Measurements from ENCODE around the gene ATXN1. TPM values are rescaled to one million over a fixed set of nuclear protein-coding genes. Genes with fewer than 3 reads are reported as not detected.

Gene ATXN1
- total and polyA plus RNA-seq, 2 experiments from 2014 or later: 14.2 to 20.1 TPM

GRCh38 chr6:16278750-16279149, 482.5 kb downstream of the ATXN1 start:
- Histone ChIP-seq H3K27me3 (replicated peaks; ENCODE audit: insufficient read depth) (no peaks in the 10 kb centered on the region), H3F3A (ENCODE audit: insufficient read depth) (no peaks in the 10 kb centered on the region), H3K36me3 (ENCODE audit: low read depth) (no peaks in the 10 kb centered on the region), H3K4me3 (no peak overlapping the region), H4K20me1 (ENCODE audit: insufficient read depth) (no peaks in the 10 kb centered on the region), H2AFZ (no peak overlapping the region), H3K4me2 (ENCODE audit: unreplicated experiment) (no peak overlapping the region), H3K9me2 (ENCODE audit: insufficient read depth) (no peaks in the 10 kb centered on the region), H3K79me2 (ENCODE audit: insufficient read depth) (no peaks in the 10 kb centered on the region), H3K4me1 (ENCODE audit: insufficient read depth) (peaks cover 13% of the 10 kb centered on the region), H3K27ac (no peak overlapping the region), H3K9me3 (ENCODE audit: low read depth) (no peaks in the 10 kb centered on the region), H3K9ac (no peak overlapping the region)
- in situ Hi-C loops (cut with MboI): no loop called here
- DNase-seq: no peak
- TF ChIP-seq EZH2 (IDR thresholded peaks at IDR 0.05; ENCODE audit: insufficient read depth, poor library complexity, severe bottlenecking) (no peak), EZH2phosphoT487 (IDR thresholded peaks at IDR 0.05; ENCODE audit: insufficient read depth, low read depth) (no peak)
- 96 to 97% methylated on average over 9 of the region's 9 CpGs for WGBS, 2 experiments (ENCODE audit: low coverage in 1 of 2, low lambda C conversion rate in 2 of 2, missing lambda C conversion rate in 2 of 2)

GRCh38 chr6:16278048-16278724, 483.1 kb downstream of the ATXN1 start:
- 84 to 89% methylated on average over 9 to 10 of the region's 10 CpGs for WGBS, 2 experiments (ENCODE audit: low coverage in 1 of 2, low lambda C conversion rate in 2 of 2, missing lambda C conversion rate in 2 of 2)
- no peak overlapping the region for H2AFZ ChIP-seq
- H3K4me1 ChIP-seq (ENCODE audit: insufficient read depth): peaks cover 13% of the 10 kb centered on the region
- H3F3A ChIP-seq (ENCODE audit: insufficient read depth): no peaks in the 10 kb centered on the region
- no peak for DNase-seq
- TF ChIP-seq EZH2phosphoT487 (IDR thresholded peaks at IDR 0.05; ENCODE audit: insufficient read depth, low read depth): no peak
- no peak for TF ChIP-seq EZH2 (IDR thresholded peaks at IDR 0.05; ENCODE audit: insufficient read depth, poor library complexity, severe bottlenecking)
- H3K9ac ChIP-seq: no peak overlapping the region
- H3K27me3 ChIP-seq (replicated peaks; ENCODE audit: insufficient read depth): no peaks in the 10 kb centered on the region
- no peaks in the 10 kb centered on the region for H3K36me3 ChIP-seq (ENCODE audit: low read depth)
- no peaks in the 10 kb centered on the region for H3K9me3 ChIP-seq (ENCODE audit: low read depth)
- no peak overlapping the region for H3K4me2 ChIP-seq (ENCODE audit: unreplicated experiment)
- in situ Hi-C loops (cut with MboI): no loop called here
- H3K9me2 ChIP-seq (ENCODE audit: insufficient read depth): no peaks in the 10 kb centered on the region
- no peaks in the 10 kb centered on the region for H3K79me2 ChIP-seq (ENCODE audit: insufficient read depth)
- no peak overlapping the region for H3K27ac ChIP-seq
- no peaks in the 10 kb centered on the region for H4K20me1 ChIP-seq (ENCODE audit: insufficient read depth)
- no peak overlapping the region for H3K4me3 ChIP-seq

GRCh38 chr6:16277101-16277981, 483.9 kb downstream of the ATXN1 start:
- H3K9ac ChIP-seq: no peak overlapping the region
- no peaks in the 10 kb centered on the region for H3F3A ChIP-seq (ENCODE audit: insufficient read depth)
- H3K36me3 ChIP-seq (ENCODE audit: low read depth): no peaks in the 10 kb centered on the region
- peaks cover 13% of the 10 kb centered on the region for H3K4me1 ChIP-seq (ENCODE audit: insufficient read depth)
- no peaks in the 10 kb centered on the region for H3K9me2 ChIP-seq (ENCODE audit: insufficient read depth)
- no peaks in the 10 kb centered on the region for H3K27me3 ChIP-seq (replicated peaks; ENCODE audit: insufficient read depth)
- TF ChIP-seq EZH2 (IDR thresholded peaks at IDR 0.05; ENCODE audit: insufficient read depth, poor library complexity, severe bottlenecking) (no peak), EZH2phosphoT487 (IDR thresholded peaks at IDR 0.05; ENCODE audit: insufficient read depth, low read depth) (no peak)
- peak overlapping the region; percentile 75 for H3K4me2 ChIP-seq (ENCODE audit: unreplicated experiment)
- peak; percentile 96 for DNase-seq
- H2AFZ ChIP-seq: 0 out of 2 replicates have a peak overlapping the region, but pooled peaks have one; percentile 28
- H3K79me2 ChIP-seq (ENCODE audit: insufficient read depth): no peaks in the 10 kb centered on the region
- WGBS, 2 experiments (ENCODE audit: low coverage in 1 of 2, low lambda C conversion rate in 2 of 2, missing lambda C conversion rate in 2 of 2): 24% methylated on average over 18 of the region's 18 CpGs
- no peak overlapping the region for H3K27ac ChIP-seq
- no peaks in the 10 kb centered on the region for H4K20me1 ChIP-seq (ENCODE audit: insufficient read depth)
- peak overlapping the region; percentile 46; the same call in 1 of the 2 replicates for H3K4me3 ChIP-seq
- in situ Hi-C loops (cut with MboI): no loop called here
- H3K9me3 ChIP-seq (ENCODE audit: low read depth): no peaks in the 10 kb centered on the region

GRCh38 chr6:16274885-16275589, 486.2 kb downstream of the ATXN1 start:
- H3K27me3 ChIP-seq (replicated peaks; ENCODE audit: insufficient read depth): no peaks in the 10 kb centered on the region
- no peaks in the 10 kb centered on the region for H3K9me3 ChIP-seq (ENCODE audit: low read depth)
- no peak overlapping the region for H3K9ac ChIP-seq
- TF ChIP-seq EZH2 (IDR thresholded peaks at IDR 0.05; ENCODE audit: insufficient read depth, poor library complexity, severe bottlenecking) (no peak), EZH2phosphoT487 (IDR thresholded peaks at IDR 0.05; ENCODE audit: insufficient read depth, low read depth) (no peak)
- no peak for DNase-seq
- no peak overlapping the region for H3K4me2 ChIP-seq (ENCODE audit: unreplicated experiment)
- H3K79me2 ChIP-seq (ENCODE audit: insufficient read depth): no peaks in the 10 kb centered on the region
- H3K27ac ChIP-seq: no peak overlapping the region
- H4K20me1 ChIP-seq (ENCODE audit: insufficient read depth): no peaks in the 10 kb centered on the region
- H3K36me3 ChIP-seq (ENCODE audit: low read depth): no peaks in the 10 kb centered on the region
- H3K4me1 ChIP-seq (ENCODE audit: insufficient read depth): peaks cover 13% of the 10 kb centered on the region
- H3K9me2 ChIP-seq (ENCODE audit: insufficient read depth): no peaks in the 10 kb centered on the region
- WGBS, 2 experiments (ENCODE audit: low coverage in 1 of 2, low lambda C conversion rate in 2 of 2, missing lambda C conversion rate in 2 of 2): 82 to 86% methylated on average over 10 of the region's 10 CpGs
- in situ Hi-C loops (cut with MboI): no loop called here
- no peaks in the 10 kb centered on the region for H3F3A ChIP-seq (ENCODE audit: insufficient read depth)
- no peak overlapping the region for H2AFZ ChIP-seq
- no peak overlapping the region for H3K4me3 ChIP-seq

All from GM23248 (cell line).